Keratinocyte (primary cell): ENCODE data around the gene GPR6. TPM values are rescaled to one million over a fixed set of nuclear protein-coding genes. Genes with fewer than 3 reads are reported as not detected.

ENCODE experiments used
- DNase-seq: peaks from one replicate; pipeline ENCODE4 v3.0.0-alpha.2; 2011; ENCODE audit warnings: low read depth, missing footprints, low spot score
- FAIRE-seq: peaks from 2 replicates; lab custom pipeline; 2011; peaks lifted over from hg19 to GRCh38; lab: Jason Lieb, UNC
- H2AFZ ChIP-seq: 2 replicates; pipeline ENCODE4 v1.6.0; 2012; ENCODE audit warnings: low read length, control low read depth, inconsistent platforms; ENCODE audit not compliant: control insufficient read depth
- H3K27ac ChIP-seq: 2 replicates; pipeline ENCODE4 v1.5.1; 2011; ENCODE audit warnings: low read length; ENCODE audit not compliant: control insufficient read depth, insufficient read depth
- H3K27me3 ChIP-seq: 3 replicates; pipeline ENCODE4 v1.6.0; 2011; ENCODE audit warnings: low read length; ENCODE audit not compliant: control insufficient read depth, insufficient read depth; ENCODE audit errors: extremely low read depth
- H3K36me3 ChIP-seq, 2 experiments: 2 replicates in 1 of 2; 3 replicates in 1 of 2; pipeline ENCODE4 v1.5.1; 2011; ENCODE audit warnings: low read length in 2 of 2, mild to moderate bottlenecking in 1 of 2; ENCODE audit not compliant: control insufficient read depth in 2 of 2, insufficient read depth in 2 of 2; ENCODE audit errors: extremely low read depth in 1 of 2
- H3K4me1 ChIP-seq: 3 replicates; pipeline ENCODE4 v1.5.1; 2011; ENCODE audit warnings: low read length; ENCODE audit not compliant: control insufficient read depth, insufficient read depth; ENCODE audit errors: extremely low read depth
- H3K4me2 ChIP-seq: 3 replicates; pipeline ENCODE4 v1.6.0; 2011; ENCODE audit warnings: low read depth, low read length; ENCODE audit not compliant: control insufficient read depth, insufficient read depth; ENCODE audit errors: extremely low read depth
- H3K4me3 ChIP-seq, 3 experiments: fragments of 200-600 bp in 1 of 3; sonication (generic) in 1 of 3; 2 replicates in 2 of 3; 3 replicates in 1 of 3; pipeline ENCODE4 v1.5.1; 2011 to 2016; ENCODE audit warnings: low read length in 3 of 3, mild to moderate bottlenecking in 3 of 3, control low read depth in 2 of 3, inconsistent platforms in 1 of 3, low read depth in 1 of 3, mixed read lengths in 1 of 3, mixed run types in 1 of 3, moderate library complexity in 1 of 3; ENCODE audit not compliant: control insufficient read depth in 2 of 3, insufficient read depth in 2 of 3; ENCODE audit errors: extremely low read depth in 1 of 3
- H3K79me2 ChIP-seq: 2 replicates; pipeline ENCODE4 v1.6.0; 2012; ENCODE audit warnings: low read length; ENCODE audit not compliant: control insufficient read depth, insufficient read depth
- H3K9ac ChIP-seq: 3 replicates; pipeline ENCODE4 v1.6.0; 2011; ENCODE audit warnings: low read length; ENCODE audit not compliant: control insufficient read depth, insufficient read depth; ENCODE audit errors: extremely low read depth
- H3K9me1 ChIP-seq: 3 replicates; pipeline ENCODE4 v1.6.0; 2011; ENCODE audit warnings: low read length; ENCODE audit not compliant: control insufficient read depth, insufficient read depth; ENCODE audit errors: extremely low read depth
- H3K9me3 ChIP-seq: 2 replicates; pipeline ENCODE4 v1.5.1; 2012; ENCODE audit warnings: low read depth, low read length; ENCODE audit not compliant: control insufficient read depth
- H4K20me1 ChIP-seq: 3 replicates; pipeline ENCODE4 v1.6.0; 2011; ENCODE audit warnings: low read length; ENCODE audit not compliant: control insufficient read depth, insufficient read depth; ENCODE audit errors: extremely low read depth
- CTCF ChIP-seq, 3 experiments: IDR thresholded peaks in 1 of 3; conservative IDR thresholded peaks in 1 of 3; optimal IDR thresholded peaks in 1 of 3; 2 replicates in 2 of 3; 3 replicates in 1 of 3; pipeline versions ENCODE3 to v1.5.1; 2011; ENCODE audit warnings: low read length in 3 of 3, mild to moderate bottlenecking in 3 of 3, moderate library complexity in 2 of 3, control low read depth in 1 of 3, inconsistent platforms in 1 of 3; ENCODE audit not compliant: insufficient read depth in 2 of 3; ENCODE audit errors: extremely low read depth in 1 of 3
- EZH2 ChIP-seq: IDR thresholded peaks from one replicate; pipeline ENCODE4 v1.6.1; 2012; ENCODE audit warnings: inconsistent platforms, mild to moderate bottlenecking, low read length, moderate library complexity
- dilution Hi-C: fragments of 300-500 bp; cut with MboI; formaldehyde crosslinking; loops from one replicate; pipeline ENCODE4 v1.7.0; 2020; ENCODE audit warnings: low sequenced_read_pairs; ENCODE audit not compliant: extremely low pct_ligation_motif_present
- polyA plus RNA-seq, 5 experiments: library from polyadenylated mRNA; depleted of rRNA in 3 of 5; stranded (reverse) in 3 of 5; stranded (forward) in 1 of 5; unstranded in 1 of 5; fragments of >200 nt; gene quantifications; 1 replicate in 1 of 5; 2 replicates in 3 of 5; 3 replicates in 1 of 5; pipeline versions ENCODE4 v1.2.1 to v1.2.3, GENCODE V29; 2011 to 2012; ENCODE audit warnings: missing spikeins in 2 of 5, low read depth in 1 of 5, low replicate concordance in 1 of 5

Gene GPR6
- polyA plus RNA-seq, 1 donor (not counting 4 experiments of a cell fraction or from before 2014, with no cell fraction given) = not detected

GRCh38 chr6:109991201-109992101 lies 13.3 kb downstream of the GPR6 start:
- no peak overlapping the region for H2AFZ ChIP-seq
- DNase-seq (no peak), FAIRE-seq (no peak)

GRCh38 chr6:109998159-109998785 lies 20.2 kb downstream of the GPR6 start:
- Histone ChIP-seq H3K9me1 (no peaks in the 10 kb centered on the region), H3K27me3 (peaks cover 4% of the 10 kb centered on the region), H3K79me2 (no peaks in the 10 kb centered on the region), H3K4me1 (no peaks in the 10 kb centered on the region), H3K9ac (no peak overlapping the region), H3K36me3 (no peaks in the 10 kb centered on the region), H3K4me3 (no peak overlapping the region), H3K9me3 (no peaks in the 10 kb centered on the region), H4K20me1 (no peaks in the 10 kb centered on the region), H2AFZ (no peak overlapping the region), H3K27ac (no peak overlapping the region), H3K4me2 (no peak overlapping the region)
- no peak for TF ChIP-seq EZH2
- no peak for TF ChIP-seq CTCF (optimal IDR thresholded peaks at IDR 0.05 in 1 of 3, IDR thresholded peaks at IDR 0.05 in 1 of 3, conservative IDR thresholded peaks at IDR 0.05 in 1 of 3; ENCODE audit: extremely low read depth in 1 of 3, insufficient read depth in 2 of 3, low read length in 3 of 3)
- DNase-seq (no peak), FAIRE-seq (no peak)
- dilution Hi-C loops = no loop called here

More at GRCh38 chr6:109991201-109992101, 13.3 kb downstream of the GPR6 start:
- H3K9me1 ChIP-seq = no peaks in the 10 kb centered on the region
- no peak overlapping the region for H3K27ac ChIP-seq
- H3K4me2 ChIP-seq = no peak overlapping the region
- H3K4me1 ChIP-seq = no peaks in the 10 kb centered on the region
- H3K36me3 ChIP-seq = no peaks in the 10 kb centered on the region
- no peaks in the 10 kb centered on the region for H3K27me3 ChIP-seq
- no peaks in the 10 kb centered on the region for H3K9me3 ChIP-seq
- dilution Hi-C loops = no loop called here
- no peaks in the 10 kb centered on the region for H4K20me1 ChIP-seq
- no peak for TF ChIP-seq CTCF (optimal IDR thresholded peaks at IDR 0.05 in 1 of 3, IDR thresholded peaks at IDR 0.05 in 1 of 3, conservative IDR thresholded peaks at IDR 0.05 in 1 of 3; ENCODE audit: extremely low read depth in 1 of 3, insufficient read depth in 2 of 3, low read length in 3 of 3)
- no peak for TF ChIP-seq EZH2
- H3K79me2 ChIP-seq = no peaks in the 10 kb centered on the region
- no peak overlapping the region for H3K9ac ChIP-seq
- H3K4me3 ChIP-seq = no peak overlapping the region
